NCI-H1417 (cell line): ENCODE measurements around the gene TOMM5.

Source experiments
- DNase-seq, 3 experiments: peaks; one replicate each; lab custom pipeline; 2025; lab: John Stamatoyannopoulos, UW

TOMM5 gene

GRCh38 chr9:37592108-37592951, at the start of gene TOMM5:
Gene TOMM5 (minus strand): TSS chr9:37592597. CDS start chr9:37592532, 65 bp downstream.
- DNase-seq: peak; percentile 84 to 92 (median 86)

DNA sequence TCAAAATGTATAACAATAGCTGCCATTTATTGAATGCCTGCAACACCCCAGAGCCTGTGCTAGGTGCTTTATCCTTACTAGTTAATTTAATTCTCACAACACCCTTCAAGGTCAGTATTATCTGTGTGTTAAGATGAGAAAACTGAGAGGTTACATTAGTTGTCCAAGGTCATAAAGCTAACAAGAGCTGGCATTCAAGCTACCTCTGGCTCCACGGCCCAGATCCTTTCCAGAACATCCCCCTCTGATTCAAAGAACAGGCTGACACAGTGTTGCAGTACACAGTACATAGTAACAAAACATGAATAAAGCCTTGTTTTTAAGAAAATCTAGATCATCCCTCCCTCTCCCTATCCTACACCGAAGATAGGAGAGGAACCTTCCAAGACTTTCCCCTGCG, 48.9 kb upstream of the TOMM5 start:
- DNase-seq: no peak

DNA sequence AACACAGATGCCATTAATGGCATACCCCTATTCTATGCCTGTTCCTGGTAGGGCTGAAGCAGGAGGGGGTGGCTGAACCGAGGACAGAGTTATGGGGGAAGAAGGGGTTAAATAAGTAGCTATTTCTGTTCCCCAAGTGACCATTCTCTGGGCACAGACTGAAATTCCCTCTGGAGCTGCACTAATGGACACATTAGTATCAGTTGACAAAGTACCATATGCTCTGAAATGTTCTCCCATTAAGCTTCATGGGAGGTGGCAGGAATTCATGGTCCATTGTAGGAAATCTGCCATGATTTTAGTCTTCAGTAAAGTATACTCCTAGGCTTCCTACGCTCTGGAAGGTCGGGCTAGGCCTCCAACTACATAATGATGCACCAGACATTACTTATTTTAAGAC, 47.8 kb upstream of the TOMM5 start:
- DNase-seq: no peak

- no peak for DNase-seq
Measured at GRCh38 chr9:37639841-37640240, 47.4 kb upstream of the TOMM5 start.

DNA sequence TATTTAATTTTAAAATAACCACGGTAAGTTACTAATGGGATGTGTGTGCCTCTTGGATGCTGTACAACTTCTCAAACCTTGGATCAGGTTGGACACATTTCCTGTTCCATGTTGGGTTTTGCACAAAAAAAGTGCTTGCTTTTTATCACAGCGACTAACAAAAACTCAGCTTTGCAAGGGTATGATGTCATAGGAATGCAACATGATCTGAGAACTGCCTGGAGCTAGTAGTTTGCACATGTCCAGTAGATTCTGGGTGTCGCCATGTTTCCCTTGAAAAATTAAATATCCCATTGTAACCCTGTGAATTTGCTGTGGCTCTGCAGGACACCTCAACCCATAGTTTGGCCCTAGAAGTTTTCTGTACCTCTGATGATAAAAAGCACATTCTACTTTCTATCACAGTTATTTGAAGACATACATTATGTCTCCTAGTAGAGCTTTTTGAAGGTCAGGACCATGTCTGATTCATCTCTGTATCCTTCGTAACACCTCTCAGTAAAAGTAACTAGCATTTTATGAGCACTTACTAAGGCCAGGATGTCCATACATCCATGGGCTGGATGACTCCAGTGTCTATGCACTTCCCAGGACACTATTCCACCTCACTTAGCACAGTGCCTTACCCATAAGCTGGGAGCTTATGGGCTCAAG, 46.8 kb upstream of the TOMM5 start:
- DNase-seq: no peak

- no peak for DNase-seq
Measured at GRCh38 chr9:37636511-37637448, 44.4 kb upstream of the TOMM5 start.

- no peak for DNase-seq
Measured at GRCh38 chr9:37635808-37636207, 43.4 kb upstream of the TOMM5 start.

DNA sequence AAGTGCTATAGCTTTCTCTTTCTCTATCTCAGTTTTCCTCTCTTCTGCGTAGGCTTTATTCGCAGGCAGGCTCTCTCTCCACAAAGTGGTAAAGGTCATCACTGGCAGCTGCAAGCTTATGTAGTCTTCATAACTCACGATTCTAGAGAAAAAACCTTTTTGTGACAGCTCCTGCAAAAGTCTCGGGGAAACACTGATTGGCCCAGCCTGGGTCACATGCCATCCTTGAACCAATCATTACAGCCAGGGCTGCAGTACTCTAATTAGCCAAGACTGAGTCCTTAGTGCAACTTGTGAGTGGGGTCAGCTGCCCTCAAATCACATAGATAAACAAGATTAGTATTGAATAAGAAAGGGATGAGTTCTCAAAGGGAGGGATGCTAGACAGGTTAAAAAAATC, 40.1 kb upstream of the TOMM5 start:
- no peak for DNase-seq

DNA sequence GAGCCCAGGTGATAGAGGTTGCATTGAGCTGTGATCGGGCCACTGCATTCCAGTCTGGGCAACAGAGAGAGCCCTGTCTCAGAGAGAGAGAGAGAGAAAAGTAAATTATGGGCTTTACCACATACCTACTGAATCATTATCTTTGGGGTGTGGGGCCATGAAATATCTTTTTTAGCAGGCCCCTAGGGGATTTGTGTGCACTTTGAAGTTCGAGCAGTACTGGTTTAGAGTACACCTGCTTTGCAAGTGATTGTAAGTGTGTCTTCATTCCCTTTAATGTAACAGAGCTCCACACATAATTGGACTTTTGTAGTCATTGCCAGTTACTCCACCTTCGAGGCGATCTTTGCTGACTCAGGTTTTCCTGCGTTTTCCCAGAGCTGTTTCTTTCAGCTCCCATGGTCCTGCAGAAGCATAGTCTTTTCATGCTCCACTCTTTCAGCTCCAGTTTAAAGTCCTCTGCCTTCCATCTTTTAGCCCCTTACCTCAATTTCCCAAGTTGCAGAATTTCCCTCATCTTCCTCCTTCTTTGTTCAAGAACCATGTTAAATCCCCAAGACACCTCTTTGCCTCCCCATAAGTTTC, 34.4 kb upstream of the TOMM5 start:
- peak in 1 of 3 experiments; percentile 5 for DNase-seq

DNA sequence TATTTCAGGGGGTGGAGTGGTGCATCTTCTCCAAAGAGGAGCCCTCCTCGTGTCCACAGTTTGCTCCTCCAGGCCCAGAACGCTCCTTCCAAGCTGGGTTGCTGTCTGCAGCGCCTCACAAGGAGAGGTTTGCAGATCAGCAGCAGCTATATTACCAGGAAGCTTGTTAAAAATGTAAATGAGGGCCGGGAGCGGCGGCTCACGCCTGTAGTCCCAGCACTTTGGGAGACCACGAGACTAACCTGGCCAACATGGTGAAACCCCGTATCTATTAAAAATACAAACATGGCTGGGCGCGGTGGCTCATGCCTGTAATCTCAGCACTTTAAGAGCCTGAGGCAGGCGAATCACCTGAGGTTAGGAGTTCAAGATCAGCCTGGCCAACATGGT, 33.4 kb upstream of the TOMM5 start:
- no peak for DNase-seq

- DNase-seq: no peak
Measured at GRCh38 chr9:37625036-37625757, 32.8 kb upstream of the TOMM5 start.

GRCh38 chr9:37624073-37624472, 31.7 kb upstream of the TOMM5 start:
- DNase-seq: peak in 2 of 3 experiments; percentile 19 to 41

DNA sequence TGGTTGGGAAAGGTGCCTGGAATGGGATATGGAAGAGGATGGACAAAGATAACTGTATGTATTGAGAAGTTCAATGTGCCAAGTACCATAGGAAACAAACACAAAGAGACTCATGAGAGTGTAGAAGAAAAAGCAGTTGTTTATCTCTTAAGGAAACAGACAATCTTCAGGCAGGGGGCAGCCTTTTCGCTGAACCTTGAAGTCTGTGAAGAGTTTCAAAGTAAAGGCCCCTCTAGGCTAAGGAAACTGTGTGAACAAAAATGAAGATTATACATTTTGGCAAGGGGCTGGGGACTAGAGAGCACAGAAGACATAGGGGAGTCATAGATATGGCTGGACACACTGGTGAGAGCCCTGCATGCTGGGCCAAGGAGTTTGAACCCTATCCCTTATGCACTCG, 30.9 kb upstream of the TOMM5 start:
- no peak for DNase-seq

- no peak for DNase-seq
Measured at GRCh38 chr9:37622462-37622861, 30.1 kb upstream of the TOMM5 start.

- DNase-seq: no peak
Measured at GRCh38 chr9:37621273-37622121, 29.1 kb upstream of the TOMM5 start.

GRCh38 chr9:37620396-37620795, 28.0 kb upstream of the TOMM5 start:
- no peak for DNase-seq

DNA sequence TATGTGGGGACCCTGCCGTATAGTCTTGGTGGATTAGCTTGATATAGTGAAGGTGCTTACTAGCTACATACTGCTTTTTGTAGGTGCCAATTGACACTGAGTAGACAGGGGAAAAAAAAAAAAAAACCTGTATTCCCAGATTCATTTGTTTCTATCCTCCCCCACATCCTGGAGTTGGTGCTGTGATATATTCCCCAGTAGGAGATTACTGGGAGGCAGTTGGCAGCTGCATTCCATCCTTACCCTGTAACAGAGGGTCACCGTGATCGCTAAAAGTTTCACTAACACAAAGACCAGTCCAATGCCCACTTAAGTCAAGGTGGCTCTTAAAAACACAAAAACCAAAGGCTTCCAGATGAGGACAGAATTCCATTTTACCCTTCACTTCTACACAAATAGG, 27.4 kb upstream of the TOMM5 start:
- DNase-seq: peak in 1 of 3 experiments; percentile 19

DNA sequence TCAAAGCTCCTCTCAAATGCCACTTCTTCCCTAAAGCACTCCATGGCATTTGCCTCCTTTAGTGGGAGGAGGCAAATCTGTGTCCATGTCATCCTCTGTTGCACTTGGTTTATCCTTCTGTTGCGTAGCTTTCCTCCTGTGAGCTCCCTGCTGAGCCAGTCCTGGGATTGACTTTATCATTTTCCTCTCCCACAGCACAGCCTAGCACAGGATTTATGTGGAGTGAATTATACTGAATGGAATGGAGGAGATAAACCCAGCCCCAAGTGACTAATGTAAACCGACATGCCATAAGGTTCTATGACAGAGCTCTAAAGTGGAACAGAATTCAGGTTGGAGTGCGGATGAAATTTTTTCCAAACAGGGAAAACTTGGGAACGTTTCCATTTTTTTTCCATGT, 26.4 kb upstream of the TOMM5 start:
- DNase-seq: peak in 1 of 3 experiments; percentile 34

DNA sequence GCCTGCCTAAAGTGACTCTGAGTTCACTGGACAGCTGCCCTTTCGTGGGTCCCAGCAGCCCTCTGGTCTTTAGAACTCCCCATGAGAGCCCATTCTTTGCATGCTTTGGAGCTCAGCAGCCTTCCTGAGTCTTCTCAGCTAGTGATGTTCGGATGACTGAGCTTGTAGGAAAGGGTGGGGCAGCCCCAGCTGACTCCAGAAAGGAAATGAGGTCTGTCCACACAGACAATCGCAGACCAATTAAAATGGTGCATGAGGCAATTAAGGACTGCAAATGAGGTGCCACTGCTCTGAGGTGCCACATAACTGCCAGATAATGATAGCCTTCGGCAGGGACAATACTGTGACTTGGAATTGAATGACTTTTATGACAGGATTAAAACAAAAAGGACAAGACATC, 25.4 kb upstream of the TOMM5 start:
- peak in 2 of 3 experiments; percentile 69 to 93 for DNase-seq

GRCh38 chr9:37617161-37617560, 24.8 kb upstream of the TOMM5 start:
- no peak for DNase-seq
